Activated naive CD8-positive, alpha-beta T cell (primary cell): ENCODE results near the gene OPCML.

Experiments
- H3K27ac Mint-ChIP-seq: one replicate; pipeline ENCODE4 v1.8.0; 2021; ENCODE audit warnings: mixed read lengths
- H3K27me3 Mint-ChIP-seq: one replicate; pipeline ENCODE4 v1.8.0; 2021; ENCODE audit warnings: mixed read lengths
- H3K36me3 Mint-ChIP-seq: one replicate; pipeline ENCODE4 v1.8.0; 2021; ENCODE audit warnings: mixed read lengths
- H3K4me1 Mint-ChIP-seq: one replicate; pipeline ENCODE4 v1.8.0; 2021; ENCODE audit warnings: low read depth, mixed read lengths
- H3K4me3 Mint-ChIP-seq: one replicate; pipeline ENCODE4 v1.8.0; 2021; ENCODE audit warnings: mild to moderate bottlenecking, mixed read lengths
- H3K9me3 Mint-ChIP-seq: one replicate; pipeline ENCODE4 v1.8.0; 2021; ENCODE audit warnings: low read depth, mixed read lengths

OPCML gene

GRCh38 chr11:132714859-132715440 is 817.4 kb downstream of the OPCML start:
- Mint-ChIP-seq H3K27me3 (no peaks in the 10 kb centered on the region), H3K4me1 (peaks cover 25% of the 10 kb centered on the region), H3K27ac (no peak overlapping the region), H3K9me3 (peaks cover 3% of the 10 kb centered on the region), H3K36me3 (no peaks in the 10 kb centered on the region), H3K4me3 (no peak overlapping the region)

GRCh38 chr11:132712466-132712865 is 819.8 kb downstream of the OPCML start:
- Mint-ChIP-seq H3K4me3 (no peak overlapping the region), H3K27ac (no peak overlapping the region), H3K36me3 (no peaks in the 10 kb centered on the region), H3K4me1 (peaks cover under 1% of the 10 kb centered on the region), H3K9me3 (peaks cover 3% of the 10 kb centered on the region), H3K27me3 (no peaks in the 10 kb centered on the region)

GRCh38 chr11:132704781-132705375 is 827.4 kb downstream of the OPCML start:
- peaks cover 17% of the 10 kb centered on the region for H3K9me3 Mint-ChIP-seq
- H3K36me3 Mint-ChIP-seq, result no peaks in the 10 kb centered on the region
- no peaks in the 10 kb centered on the region for H3K4me1 Mint-ChIP-seq
- H3K27ac Mint-ChIP-seq, result no peak overlapping the region
- H3K4me3 Mint-ChIP-seq, result no peak overlapping the region
- H3K27me3 Mint-ChIP-seq, result no peaks in the 10 kb centered on the region

GRCh38 chr11:132692891-132693290 is 839.4 kb downstream of the OPCML start:
- Mint-ChIP-seq H3K4me3 (no peak overlapping the region), H3K36me3 (no peaks in the 10 kb centered on the region), H3K9me3 (no peaks in the 10 kb centered on the region), H3K4me1 (no peaks in the 10 kb centered on the region), H3K27ac (no peak overlapping the region), H3K27me3 (no peaks in the 10 kb centered on the region)

DNA sequence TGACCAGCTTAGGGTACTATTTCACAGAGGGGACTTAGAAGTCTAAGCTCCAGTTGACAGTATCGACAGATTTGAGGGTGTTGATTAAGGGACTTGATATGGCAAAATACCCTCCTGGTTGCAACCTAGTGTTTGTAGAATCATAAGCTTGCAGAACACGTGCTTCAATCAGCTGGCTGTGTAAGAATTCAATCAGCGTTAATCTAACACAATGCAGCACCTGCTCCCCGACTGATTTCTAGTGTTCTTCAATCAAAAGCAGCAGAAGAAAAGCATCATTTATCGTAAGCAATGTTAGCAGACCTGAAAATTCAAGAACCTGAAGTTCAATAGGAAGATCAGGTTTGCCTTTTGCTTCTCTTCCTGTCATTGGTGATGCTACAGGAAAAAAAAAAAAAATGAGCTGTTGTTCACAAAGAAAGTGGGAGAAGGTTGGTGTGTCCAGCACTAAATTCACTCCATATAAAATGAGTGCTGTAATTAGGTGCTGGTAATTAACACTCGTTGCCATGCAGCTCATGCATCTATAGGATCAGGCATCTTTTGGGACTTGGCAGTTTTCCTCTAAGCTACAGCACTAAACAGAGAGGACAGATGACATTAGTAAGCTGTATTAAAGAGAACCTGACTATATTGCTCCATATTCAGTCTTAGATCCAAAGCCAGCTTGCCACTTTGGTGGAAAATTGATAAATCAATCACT is 840.3 kb downstream of the OPCML start:
- H3K4me1 Mint-ChIP-seq, result no peaks in the 10 kb centered on the region
- H3K27ac Mint-ChIP-seq, result no peak overlapping the region
- H3K27me3 Mint-ChIP-seq, result no peaks in the 10 kb centered on the region
- H3K9me3 Mint-ChIP-seq, result no peaks in the 10 kb centered on the region
- no peaks in the 10 kb centered on the region for H3K36me3 Mint-ChIP-seq
- no peak overlapping the region for H3K4me3 Mint-ChIP-seq

DNA sequence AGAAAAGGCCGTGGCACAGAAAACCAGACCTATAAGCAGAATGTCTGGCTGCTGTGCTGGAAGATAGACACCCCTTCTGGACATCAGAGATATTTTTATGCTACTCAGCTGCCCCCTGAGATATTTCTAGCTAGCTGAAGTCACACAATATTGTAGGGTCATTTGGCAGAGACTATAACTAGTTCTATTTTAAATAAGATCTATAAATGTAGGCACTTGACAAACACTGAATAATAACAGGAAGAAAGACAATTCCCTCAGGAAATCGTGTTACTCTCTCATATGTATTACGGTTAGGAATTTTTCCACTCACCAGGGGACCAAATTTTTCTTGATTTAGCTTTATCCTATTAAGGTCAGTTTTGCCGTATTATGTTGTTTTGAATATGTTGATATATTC is 845.4 kb downstream of the OPCML start:
- Mint-ChIP-seq H3K4me3 (no peak overlapping the region), H3K27me3 (no peaks in the 10 kb centered on the region), H3K27ac (no peak overlapping the region), H3K36me3 (no peaks in the 10 kb centered on the region), H3K9me3 (no peaks in the 10 kb centered on the region), H3K4me1 (peaks cover 6% of the 10 kb centered on the region)

- H3K4me3 Mint-ChIP-seq, result no peak overlapping the region
- H3K9me3 Mint-ChIP-seq, result no peaks in the 10 kb centered on the region
- peaks cover 6% of the 10 kb centered on the region for H3K4me1 Mint-ChIP-seq
- no peak overlapping the region for H3K27ac Mint-ChIP-seq
- H3K36me3 Mint-ChIP-seq, result no peaks in the 10 kb centered on the region
- H3K27me3 Mint-ChIP-seq, result no peaks in the 10 kb centered on the region
Observed at GRCh38 chr11:132685174-132685611, 847.1 kb downstream of the OPCML start.

DNA sequence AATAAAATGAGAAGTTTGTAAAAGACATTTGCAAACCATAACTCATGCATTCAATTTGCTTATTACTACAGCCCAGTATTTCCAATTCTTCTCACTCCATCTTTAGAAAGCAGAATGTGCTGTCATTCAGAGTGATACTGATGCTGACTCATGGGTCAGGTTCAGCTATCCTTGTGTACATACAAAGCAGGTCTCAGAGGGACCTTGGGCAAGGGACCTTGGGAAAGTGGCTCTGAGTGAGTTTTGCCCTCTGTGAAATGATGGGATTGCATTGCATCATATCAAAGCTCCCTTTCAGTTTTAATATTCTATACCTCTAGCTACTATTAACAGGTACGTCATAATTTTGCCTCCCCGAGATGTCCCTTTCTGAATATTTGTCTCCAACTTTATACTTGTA is 848.7 kb downstream of the OPCML start:
- H3K9me3 Mint-ChIP-seq, result no peaks in the 10 kb centered on the region
- no peaks in the 10 kb centered on the region for H3K27me3 Mint-ChIP-seq
- peaks cover 6% of the 10 kb centered on the region for H3K4me1 Mint-ChIP-seq
- H3K4me3 Mint-ChIP-seq, result no peak overlapping the region
- no peaks in the 10 kb centered on the region for H3K36me3 Mint-ChIP-seq
- H3K27ac Mint-ChIP-seq, result no peak overlapping the region

- peaks cover 4% of the 10 kb centered on the region for H3K9me3 Mint-ChIP-seq
- no peaks in the 10 kb centered on the region for H3K27me3 Mint-ChIP-seq
- no peaks in the 10 kb centered on the region for H3K36me3 Mint-ChIP-seq
- H3K27ac Mint-ChIP-seq, result no peak overlapping the region
- H3K4me1 Mint-ChIP-seq, result peaks cover 6% of the 10 kb centered on the region
- H3K4me3 Mint-ChIP-seq, result no peak overlapping the region
Observed at GRCh38 chr11:132681971-132682370, 850.3 kb downstream of the OPCML start.

- H3K36me3 Mint-ChIP-seq, result no peaks in the 10 kb centered on the region
- H3K4me1 Mint-ChIP-seq, result peaks cover 6% of the 10 kb centered on the region
Observed at GRCh38 chr11:132680584-132680983, 851.7 kb downstream of the OPCML start.

DNA sequence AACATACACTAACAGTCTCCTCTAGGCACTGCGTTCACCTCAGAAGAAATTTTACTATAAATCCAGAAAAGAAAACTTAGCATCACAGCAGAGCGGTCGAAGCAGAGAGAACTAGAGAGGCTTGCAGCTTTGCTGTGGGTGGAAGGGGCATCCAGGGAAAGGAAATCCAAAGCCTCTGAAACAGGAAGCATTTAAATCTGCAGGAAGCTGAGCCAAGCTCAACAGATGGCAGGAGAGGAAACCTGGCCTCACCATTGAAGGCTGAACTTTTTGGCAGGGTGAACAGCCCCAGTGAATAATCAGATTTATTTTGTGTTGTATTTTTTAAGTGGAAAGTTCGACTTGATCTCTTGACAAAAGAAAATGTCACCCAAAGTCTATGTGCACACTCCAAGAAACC is 858.1 kb downstream of the OPCML start:
- Mint-ChIP-seq H3K27me3 (no peaks in the 10 kb centered on the region), H3K9me3 (peaks cover 4% of the 10 kb centered on the region), H3K4me1 (no peaks in the 10 kb centered on the region), H3K4me3 (no peak overlapping the region), H3K36me3 (no peaks in the 10 kb centered on the region), H3K27ac (no peak overlapping the region)

More at GRCh38 chr11:132680584-132680983, 851.7 kb downstream of the OPCML start:
- Mint-ChIP-seq H3K27ac (no peak overlapping the region), H3K9me3 (peaks cover 4% of the 10 kb centered on the region), H3K4me3 (no peak overlapping the region), H3K27me3 (no peaks in the 10 kb centered on the region)

DNA sequence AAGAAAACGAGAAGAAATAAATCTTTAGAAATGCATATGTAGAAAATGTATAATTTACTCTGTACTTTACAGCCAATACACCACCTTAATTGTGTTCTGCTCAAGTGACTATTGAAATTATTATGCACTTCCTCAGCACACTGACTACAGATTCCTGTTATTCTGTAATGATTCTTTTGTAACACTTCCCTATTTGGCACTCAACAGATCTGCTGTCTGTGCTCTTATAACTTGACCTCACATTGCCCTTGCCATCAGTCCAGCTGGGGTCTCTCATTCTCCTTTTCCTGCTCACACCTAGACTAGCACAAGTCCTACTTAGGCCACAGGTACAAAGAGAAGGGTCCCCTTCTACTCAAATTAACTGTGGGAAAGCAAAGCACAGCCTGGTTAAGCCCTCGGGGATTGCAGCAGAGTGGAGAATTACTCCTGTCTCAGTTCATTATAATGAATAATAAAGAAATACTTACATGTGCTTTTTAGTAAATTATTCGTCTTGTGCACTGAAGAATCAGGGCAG is 860.4 kb downstream of the OPCML start:
- no peaks in the 10 kb centered on the region for H3K36me3 Mint-ChIP-seq

DNA sequence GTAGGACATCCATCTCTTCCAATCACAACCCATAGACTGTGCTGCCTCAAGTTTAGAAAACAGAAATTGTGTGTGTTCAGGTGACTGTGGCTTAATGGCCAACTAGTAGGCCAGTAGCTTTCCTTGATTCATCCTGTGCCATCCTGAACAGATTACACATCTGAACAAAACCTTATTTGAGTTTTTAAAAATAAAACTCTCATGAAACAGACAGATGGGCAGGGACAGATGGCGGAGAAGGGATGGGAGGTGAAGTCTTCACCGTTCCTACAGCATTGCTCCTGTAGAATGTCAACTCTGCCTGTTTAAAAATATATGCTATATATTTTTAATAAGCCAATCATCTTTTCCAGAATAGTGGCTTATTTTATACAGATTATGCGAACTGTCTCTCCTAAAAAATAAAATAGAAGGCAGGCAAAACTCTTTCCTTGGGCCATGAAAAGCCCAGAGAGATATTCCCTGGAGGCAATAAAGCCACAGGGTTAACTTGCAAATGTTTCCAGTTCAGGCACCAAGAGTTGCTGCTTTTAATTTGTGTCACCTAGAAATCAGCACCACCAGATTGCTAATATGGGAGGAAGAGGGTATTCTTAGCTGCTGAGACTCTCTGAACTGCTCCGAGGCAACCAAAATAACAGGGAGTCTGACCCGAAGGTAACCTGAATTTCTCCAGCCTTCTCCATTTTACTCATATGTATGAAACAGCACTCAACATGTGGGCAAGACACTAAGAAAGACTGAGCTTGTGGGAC is 861.2 kb downstream of the OPCML start:
- Mint-ChIP-seq H3K27ac (no peak overlapping the region), H3K4me3 (no peak overlapping the region), H3K4me1 (no peaks in the 10 kb centered on the region)

More for the DNA sequence above, 860.4 kb downstream of the OPCML start:
- H3K4me1 Mint-ChIP-seq, result no peaks in the 10 kb centered on the region
- no peak overlapping the region for H3K4me3 Mint-ChIP-seq
- no peaks in the 10 kb centered on the region for H3K27me3 Mint-ChIP-seq
- no peak overlapping the region for H3K27ac Mint-ChIP-seq
- no peaks in the 10 kb centered on the region for H3K9me3 Mint-ChIP-seq

DNA sequence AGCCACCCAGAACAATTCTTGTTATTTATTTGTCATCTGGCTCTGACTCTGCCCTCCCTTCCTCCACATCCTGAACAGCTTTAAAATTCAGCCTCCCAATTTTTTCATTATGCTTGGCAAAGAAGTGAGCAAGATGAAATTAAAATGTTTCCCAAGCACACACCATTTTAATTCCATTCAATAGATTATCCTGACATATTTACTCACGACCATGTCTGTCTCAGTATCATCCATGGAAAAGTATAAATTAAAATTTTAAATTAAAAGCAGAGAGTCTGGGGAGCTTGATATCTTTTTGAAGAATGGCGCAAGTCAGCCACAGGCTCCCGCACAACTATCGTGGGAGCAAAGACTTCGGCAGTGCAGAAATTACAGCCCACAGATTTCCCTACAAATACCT is 862.4 kb downstream of the OPCML start:
- no peak overlapping the region for H3K27ac Mint-ChIP-seq
- no peaks in the 10 kb centered on the region for H3K9me3 Mint-ChIP-seq
- H3K4me1 Mint-ChIP-seq, result no peaks in the 10 kb centered on the region
- H3K4me3 Mint-ChIP-seq, result no peak overlapping the region
- H3K27me3 Mint-ChIP-seq, result no peaks in the 10 kb centered on the region
- no peaks in the 10 kb centered on the region for H3K36me3 Mint-ChIP-seq

More for the DNA sequence above, 861.2 kb downstream of the OPCML start:
- no peaks in the 10 kb centered on the region for H3K36me3 Mint-ChIP-seq
- H3K9me3 Mint-ChIP-seq, result no peaks in the 10 kb centered on the region
- H3K27me3 Mint-ChIP-seq, result no peaks in the 10 kb centered on the region

GRCh38 chr11:132665205-132665604 is 867.1 kb downstream of the OPCML start:
- H3K36me3 Mint-ChIP-seq, result no peaks in the 10 kb centered on the region
- H3K27ac Mint-ChIP-seq, result no peak overlapping the region
- H3K4me1 Mint-ChIP-seq, result no peaks in the 10 kb centered on the region
- H3K27me3 Mint-ChIP-seq, result no peaks in the 10 kb centered on the region
- no peaks in the 10 kb centered on the region for H3K9me3 Mint-ChIP-seq
- H3K4me3 Mint-ChIP-seq, result no peak overlapping the region
